K562 (cell line): ENCODE data around the gene HSD17B8. TPM values are rescaled to one million over a fixed set of nuclear protein-coding genes. Genes with fewer than 3 reads are reported as not detected.

Source experiments
- ARID2 ChIP-seq: fragments of 450-650 bp; IDR thresholded peaks from 2 replicates; pipeline ENCODE4 v1.6.1; 2017; ENCODE audit warnings: antibody characterized with exemption, mild to moderate bottlenecking
- ASH1L ChIP-seq: fragments of 450-650 bp; IDR thresholded peaks from 2 replicates; pipeline ENCODE4 v1.6.1; 2018; ENCODE audit warnings: borderline replicate concordance, mild to moderate bottlenecking, low read depth; ENCODE audit not compliant: partially characterized antibody
- CTCF ChIP-seq, 3 experiments: IDR thresholded peaks in 2 of 3; conservative IDR thresholded peaks in 1 of 3; 2 replicates each; pipeline ENCODE4 v1.5.1; 2011 to 2012; ENCODE audit warnings: low read length in 3 of 3, mild to moderate bottlenecking in 3 of 3, control low read depth in 2 of 3, improper control_type of control experiment in 1 of 3, inconsistent platforms in 1 of 3, low read depth in 1 of 3, mixed read lengths in 1 of 3, moderate library complexity in 1 of 3; ENCODE audit not compliant: insufficient read depth in 2 of 3
- ESRRB ChIP-seq: fragments of 250-450 bp; sonication (Bioruptor Pico); IDR thresholded peaks from 2 replicates; pipeline ENCODE4 v1.5.0; 2020; ENCODE audit warnings: mild to moderate bottlenecking, moderate library complexity, borderline replicate concordance
- FOXA3 ChIP-seq, 2 experiments: fragments of 450-650 bp in 1 of 2; sonication (generic) in 1 of 2; formaldehyde crosslinking; IDR thresholded peaks in 1 of 2; conservative IDR thresholded peaks in 1 of 2; 2 replicates each; pipeline versions ENCODE4 v1.4.0 to v1.8.0; 2020 to 2022; ENCODE audit warnings: mild to moderate bottlenecking in 2 of 2, missing genetic modification reagents in 1 of 2
- FUS ChIP-seq: fragments of 200-400 bp; formaldehyde crosslinking; optimal IDR thresholded peaks from 2 replicates; pipeline ENCODE3; 2017; ENCODE audit warnings: low read depth, low read length
- HDAC3 ChIP-seq: fragments of 450-650 bp; IDR thresholded peaks from 2 replicates; pipeline ENCODE4 v1.6.1; 2018; ENCODE audit warnings: borderline replicate concordance, mild to moderate bottlenecking, moderate library complexity; ENCODE audit not compliant: partially characterized antibody
- KLF6 ChIP-seq: fragments of 250-450 bp; sonication (Bioruptor Pico); IDR thresholded peaks from 2 replicates; pipeline ENCODE4 v1.4.0; 2020; ENCODE audit warnings: mild to moderate bottlenecking, moderate library complexity, borderline replicate concordance
- MYC ChIP-seq, 2 experiments: fragments of 250-450 bp in 1 of 2; sonication (Bioruptor Pico) in 1 of 2; IDR thresholded peaks; 2 replicates each; pipeline versions ENCODE4 v1.5.1 to v1.6.1; 2012 to 2021; ENCODE audit warnings: low read depth in 2 of 2, borderline replicate concordance in 1 of 2, improper control_type of control experiment in 1 of 2, low read length in 1 of 2, mild to moderate bottlenecking in 1 of 2, moderate library complexity in 1 of 2
- SP2 ChIP-seq: IDR thresholded peaks from 2 replicates; pipeline ENCODE4 v1.6.1; 2011; ENCODE audit warnings: mild to moderate bottlenecking, low read depth, low read length, moderate library complexity; ENCODE audit not compliant: poor library complexity, severe bottlenecking; ENCODE audit errors: extremely low read depth
- TFE3 ChIP-seq: fragments of 450-650 bp; formaldehyde crosslinking; IDR thresholded peaks from 2 replicates; pipeline ENCODE4 v1.4.0; 2020; ENCODE audit warnings: mild to moderate bottlenecking, mixed read lengths
- U2AF1 ChIP-seq: fragments of 200-400 bp; formaldehyde crosslinking; optimal IDR thresholded peaks from 2 replicates; pipeline ENCODE3; 2017; ENCODE audit warnings: mild to moderate bottlenecking, low read depth, low read length, moderate library complexity
- U2AF2 ChIP-seq: fragments of 200-400 bp; formaldehyde crosslinking; optimal IDR thresholded peaks from 2 replicates; pipeline ENCODE3; 2017; ENCODE audit warnings: low read depth, mild to moderate bottlenecking, low read length
- YBX1 ChIP-seq: fragments of 450-650 bp; IDR thresholded peaks from 2 replicates; pipeline ENCODE4 v1.7.1; 2016; ENCODE audit warnings: mild to moderate bottlenecking
- ZNF217 ChIP-seq: sonication (generic); formaldehyde crosslinking; IDR thresholded peaks from 2 replicates; pipeline ENCODE4 v1.8.0; 2022; ENCODE audit warnings: mild to moderate bottlenecking, missing genetic modification reagents
- polyA plus RNA-seq, 8 experiments: library from polyadenylated mRNA; depleted of rRNA in 4 of 8; stranded (reverse) in 5 of 8; unstranded in 3 of 8; fragments of >200 nt; fragmentation: Nextera tagmentation in 2 of 8; fragmentation: Illumina TruSeq in 1 of 8; extraction: Ambion mirVana in 2 of 8; extraction: Trizol in 1 of 8; gene quantifications; 2 replicates each; pipeline versions ENCODE4 v1.2.1 to v1.2.3, GENCODE V29; 2011 to 2014; ENCODE audit warnings: inconsistent platforms in 1 of 8, missing spikeins in 1 of 8
- total RNA-seq, 7 experiments: library from RNA; depleted of rRNA in 6 of 7; stranded (reverse); fragments of >200 nt in 6 of 7; fragmentation: Illumina TruSeq in 2 of 7; extraction: Trizol in 2 of 7; gene quantifications; 2 replicates each; pipeline versions ENCODE4 v1.2.1 to v1.2.3, GENCODE V29; 2011 to 2021; ENCODE audit warnings: low replicate concordance in 1 of 7
- TF ChIP-seq, protein P1 (sequence below): fragments of 250-450 bp; sonication (Bioruptor Pico); IDR thresholded peaks from 2 replicates; pipeline ENCODE4 v1.5.0; 2021

The HSD17B8 gene
- total and polyA plus RNA-seq, 9 of the 15 experiments (the other 6 are each of a cell fraction or from before 2014, with no cell fraction given) = 3.7 to 35.2 (median 14.2) TPM

DNA sequence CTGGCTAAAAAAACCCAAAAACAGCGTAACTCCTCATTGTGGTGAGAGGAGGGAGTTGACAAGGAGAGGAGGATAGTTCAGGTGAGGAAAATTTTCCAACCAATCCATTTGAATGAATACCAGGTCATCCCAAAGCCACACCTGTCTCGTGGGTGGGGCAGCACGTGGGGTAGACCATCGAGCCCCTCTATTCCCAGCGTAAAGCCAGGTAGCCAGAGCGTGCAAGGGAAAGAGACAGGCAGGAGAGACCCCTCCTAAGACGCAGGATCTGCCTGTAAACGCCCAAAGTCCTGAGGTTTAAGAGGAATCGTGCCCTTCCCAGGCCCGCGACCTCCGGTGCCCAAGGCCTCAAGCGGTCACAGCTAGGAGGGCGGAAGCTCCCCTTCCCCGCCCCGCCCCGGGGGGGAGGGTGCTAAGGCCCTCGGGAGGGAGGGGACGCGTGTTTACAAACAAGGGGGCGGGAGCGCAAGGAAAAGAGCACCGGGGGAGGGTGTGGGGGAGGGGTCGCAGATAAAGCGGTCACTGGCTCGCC, 4.7 kb upstream of the HSD17B8 start (continued):
- TF ChIP-seq KLF6 (peak; percentile 25; the same call in 1 of the 2 replicates), CTCF (IDR thresholded peaks at IDR 0.05 in 2 of 3, conservative IDR thresholded peaks at IDR 0.05 in 1 of 3; ENCODE audit: insufficient read depth in 2 of 3, low read depth in 1 of 3, low read length in 3 of 3) (peak in 1 of 3 experiments; percentile 13; a peak in 1 of 6 replicates), YBX1 (no peak), ZNF217 (CRISPR knock-in tag) (no peak), TFE3 (CRISPR knock-in tag) (no peak), HDAC3 (peak; percentile 43), ARID2 (no peak), ASH1L (no peak), ESRRB (CRISPR knock-in tag) (no peak), FOXA3 (CRISPR knock-in tag; conservative IDR thresholded peaks at IDR 0.05 in 1 of 2, IDR thresholded peaks at IDR 0.05 in 1 of 2) (peak; percentile 60 to 96), U2AF1 (no peak), SP2 (no peak), FUS (no peak), U2AF2 (no peak), MYC (IDR thresholded peaks at IDR 0.05; ENCODE audit: low read depth, low read length) (peak; percentile 75), MYC (CRISPR knock-in tag; IDR thresholded peaks at IDR 0.05; ENCODE audit: borderline replicate concordance, low read depth) (no peak)
- TF ChIP-seq, protein P1, sequence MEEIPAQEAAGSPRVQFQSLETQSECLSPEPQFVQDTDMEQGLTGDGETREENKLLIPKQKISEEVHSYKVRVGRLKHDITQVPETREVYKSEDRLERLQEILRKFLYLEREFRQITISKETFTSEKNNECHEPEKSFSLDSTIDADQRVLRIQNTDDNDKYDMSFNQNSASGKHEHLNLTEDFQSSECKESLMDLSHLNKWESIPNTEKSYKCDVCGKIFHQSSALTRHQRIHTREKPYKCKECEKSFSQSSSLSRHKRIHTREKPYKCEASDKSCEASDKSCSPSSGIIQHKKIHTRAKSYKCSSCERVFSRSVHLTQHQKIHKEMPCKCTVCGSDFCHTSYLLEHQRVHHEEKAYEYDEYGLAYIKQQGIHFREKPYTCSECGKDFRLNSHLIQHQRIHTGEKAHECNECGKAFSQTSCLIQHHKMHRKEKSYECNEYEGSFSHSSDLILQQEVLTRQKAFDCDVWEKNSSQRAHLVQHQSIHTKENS = no peak
